GM19455 (cell line): ENCODE data around the gene IGF2BP3.
"Not testable (repeated sequence)": the region's sequence is repeated elsewhere in the genome, so short reads cannot be mapped to it uniquely, and the experiment has no call there.

Source experiments
- ATAC-seq: cut with Tn5 transposase; IDR thresholded peaks from one replicate; pipeline ENCODE4 v1.9.1; 2021; ENCODE audit not compliant: unreplicated experiment

IGF2BP3 gene

DNA sequence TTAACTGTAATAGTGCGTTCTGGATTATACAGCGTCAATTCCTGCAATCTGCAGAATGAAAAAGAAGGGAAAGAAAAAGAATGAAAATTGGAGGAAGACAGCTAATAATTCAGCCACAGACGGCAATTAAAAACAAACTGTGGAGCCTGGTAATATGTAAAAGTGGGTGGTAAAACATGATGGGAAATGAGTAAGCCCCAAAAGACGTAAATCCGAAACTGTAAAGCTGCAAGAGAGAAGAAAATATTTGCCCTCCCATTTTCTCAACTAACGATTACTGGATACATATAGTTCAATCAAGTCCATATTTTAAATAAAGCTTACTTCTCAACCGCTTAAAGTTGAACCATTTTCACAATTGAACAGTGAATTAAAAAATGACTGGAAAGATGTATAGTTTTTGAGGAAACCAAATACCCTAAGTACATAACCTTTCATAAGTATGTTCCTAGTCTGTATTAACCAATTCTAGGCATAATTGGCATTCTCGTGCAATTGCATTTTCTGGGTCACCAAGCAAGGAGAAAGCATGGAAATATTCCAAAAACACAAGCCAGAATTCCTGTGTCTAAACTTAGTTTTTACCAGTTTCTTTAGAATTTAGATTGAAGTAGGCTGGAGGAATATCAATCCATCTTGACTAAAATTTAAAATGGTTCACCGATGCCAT lies 126.3 kb downstream of the IGF2BP3 start:
- no peak for ATAC-seq

- ATAC-seq: no peak
These were observed 127.2 kb downstream of the IGF2BP3 start for GRCh38 chr7:23343102-23343501.

DNA sequence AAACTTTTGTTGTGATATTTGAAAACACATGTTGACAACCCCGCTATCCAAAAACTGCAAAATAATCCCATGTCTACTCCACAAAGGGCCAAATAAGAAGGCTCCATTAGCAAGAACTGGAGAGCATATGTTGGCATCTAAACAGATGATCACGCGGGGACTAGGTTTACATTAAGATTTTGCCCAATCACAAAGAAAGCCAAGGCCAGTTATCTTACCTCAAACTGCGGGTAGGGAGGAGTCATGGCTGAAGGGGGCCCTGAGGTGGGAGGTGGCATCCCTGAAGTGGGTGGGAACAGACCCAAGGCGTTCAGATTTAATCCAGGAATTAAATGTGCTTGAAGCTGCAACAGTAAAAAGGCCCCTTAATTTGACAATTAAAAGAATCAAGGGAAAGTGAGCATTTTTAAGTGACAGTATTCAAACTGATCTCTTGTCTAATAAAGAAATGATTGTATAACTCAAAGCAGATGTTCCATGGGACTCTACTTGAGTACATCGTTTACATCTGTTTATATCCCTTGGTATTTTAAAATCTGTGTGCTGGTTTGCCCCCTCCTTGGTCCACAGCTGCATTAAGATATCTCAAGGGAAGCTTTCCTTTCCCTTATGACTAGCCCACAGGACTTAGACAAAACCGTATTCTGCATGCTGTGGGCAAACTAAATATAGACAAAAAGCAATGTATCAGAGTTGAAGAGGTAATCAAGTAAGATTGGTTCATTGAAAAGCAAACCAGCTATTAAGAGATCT lies 128.3 kb downstream of the IGF2BP3 start:
- no peak for ATAC-seq

GRCh38 chr7:23338863-23339262 lies 131.4 kb downstream of the IGF2BP3 start:
- ATAC-seq: no peak

- ATAC-seq: no peak
These were observed 131.9 kb downstream of the IGF2BP3 start for GRCh38 chr7:23338439-23338838.

GRCh38 chr7:23337374-23337773 lies 132.9 kb downstream of the IGF2BP3 start:
- no peak for ATAC-seq

- ATAC-seq: no peak
These were observed 133.4 kb downstream of the IGF2BP3 start for GRCh38 chr7:23336799-23337283.

GRCh38 chr7:23336086-23336485 lies 134.2 kb downstream of the IGF2BP3 start:
- no peak for ATAC-seq

DNA sequence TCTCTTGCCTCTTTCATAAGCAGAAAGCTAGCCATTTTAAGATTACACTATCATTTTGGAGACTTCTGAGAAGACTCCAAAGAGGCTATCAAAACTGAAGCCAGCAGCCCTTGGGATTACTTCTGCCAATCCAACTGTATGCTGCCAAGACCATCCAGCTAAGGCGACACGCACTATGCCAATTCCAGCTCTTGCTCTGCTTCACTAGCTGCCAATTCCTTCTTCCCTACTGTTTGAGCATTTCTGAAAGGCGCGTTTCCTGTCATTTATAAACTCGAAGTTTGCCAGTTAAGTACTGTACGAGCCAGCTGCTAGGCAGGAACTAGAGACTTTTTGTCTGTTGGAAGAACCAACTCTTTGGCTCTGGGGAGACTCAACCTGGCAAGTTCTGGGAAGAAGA lies 134.7 kb downstream of the IGF2BP3 start:
- no peak for ATAC-seq

- no peak for ATAC-seq
These were observed 135.2 kb downstream of the IGF2BP3 start for GRCh38 chr7:23335136-23335535.

GRCh38 chr7:23334482-23335056 lies 135.7 kb downstream of the IGF2BP3 start:
- ATAC-seq: no peak

- no peak for ATAC-seq
These were observed 136.5 kb downstream of the IGF2BP3 start for GRCh38 chr7:23333671-23334246.

GRCh38 chr7:23332910-23333612 lies 137.2 kb downstream of the IGF2BP3 start:
- no peak for ATAC-seq

GRCh38 chr7:23332193-23332592 lies 138.1 kb downstream of the IGF2BP3 start:
- no peak for ATAC-seq

DNA sequence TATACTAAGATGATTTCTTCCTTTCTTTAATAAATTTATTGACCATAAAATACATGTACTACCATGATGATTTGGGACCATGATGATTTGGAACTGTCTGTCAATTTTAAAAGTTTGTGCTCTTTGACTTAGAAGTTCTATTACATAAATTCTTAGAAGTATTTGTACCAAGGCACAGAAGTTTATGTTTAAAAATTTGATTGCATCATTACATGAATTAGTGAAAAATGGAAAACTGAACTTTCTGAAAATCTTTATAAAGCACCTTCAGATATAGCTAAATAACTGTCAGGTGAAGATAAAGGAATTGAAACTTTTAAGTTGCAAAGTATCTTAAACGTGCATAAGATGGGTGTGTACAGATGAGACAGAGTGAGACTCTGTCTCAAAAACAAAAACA lies 139.2 kb downstream of the IGF2BP3 start:
- no peak for ATAC-seq

- ATAC-seq: no peak
These were observed 154.9 kb downstream of the IGF2BP3 start for GRCh38 chr7:23315366-23315765.

GRCh38 chr7:23312141-23312540 lies 158.2 kb downstream of the IGF2BP3 start:
- ATAC-seq: not testable (repeated sequence)

DNA sequence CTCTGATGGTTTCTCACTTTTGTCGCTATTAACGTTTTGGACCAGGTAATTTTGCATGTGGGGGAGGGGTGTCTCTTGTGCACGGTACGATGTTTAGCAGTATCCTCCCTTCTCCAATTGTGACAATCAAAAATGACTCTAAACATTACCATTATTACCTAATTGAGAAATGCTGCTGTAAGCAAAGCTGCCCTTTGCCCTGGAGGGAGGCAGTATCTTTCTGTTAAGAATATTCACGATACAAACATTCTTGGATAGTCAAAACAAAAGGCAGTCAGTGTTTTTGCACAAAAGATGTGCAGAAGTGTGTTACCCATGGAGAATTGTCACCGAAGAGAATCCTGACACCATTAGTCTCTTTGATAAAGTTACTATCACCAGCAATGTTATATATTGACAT lies 161.5 kb downstream of the IGF2BP3 start:
- ATAC-seq: no peak

GRCh38 chr7:23306936-23307521 lies 163.3 kb downstream of the IGF2BP3 start:
- no peak for ATAC-seq

DNA sequence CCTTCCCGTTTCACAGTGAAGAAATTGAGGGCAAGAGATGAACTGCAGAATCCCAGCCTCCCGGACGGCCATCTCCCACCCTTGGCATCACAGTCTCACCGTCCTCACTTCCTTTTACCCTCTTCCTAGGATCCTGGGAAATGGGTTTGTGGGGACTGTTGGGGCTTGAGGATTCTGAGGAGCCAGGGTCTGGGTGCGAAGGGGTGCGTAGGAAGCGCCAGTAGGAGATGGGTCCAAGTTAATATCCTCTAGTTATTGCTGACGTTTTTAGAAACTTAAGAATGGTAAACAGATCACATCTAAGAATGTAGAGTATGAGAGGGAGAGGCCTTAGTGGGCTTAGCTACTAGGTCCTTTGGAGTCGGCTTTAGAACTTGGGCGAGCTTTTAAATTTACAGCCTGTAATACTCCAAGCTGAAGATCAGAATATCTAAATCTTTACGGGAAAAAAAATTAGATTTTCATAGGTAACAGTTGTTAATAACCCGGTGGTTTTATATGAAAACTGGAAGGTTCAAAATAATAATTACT lies 170.5 kb downstream of the IGF2BP3 start:
- ATAC-seq: no peak
